HG02623 (cell line): Measurements from ENCODE around the gene RENBP.
A peak's percentile ranks its signal among the peaks of the same experiment; 100 is the strongest.
"Not testable (repeated sequence)": the region's sequence is repeated elsewhere in the genome, so short reads cannot be mapped to it uniquely, and the experiment has no call there.

Source experiments
- ATAC-seq: cut with Tn5 transposase; IDR thresholded peaks from one replicate; pipeline ENCODE4 v1.9.1; 2021; ENCODE audit warnings: moderate library complexity; ENCODE audit not compliant: unreplicated experiment

Gene RENBP

DNA sequence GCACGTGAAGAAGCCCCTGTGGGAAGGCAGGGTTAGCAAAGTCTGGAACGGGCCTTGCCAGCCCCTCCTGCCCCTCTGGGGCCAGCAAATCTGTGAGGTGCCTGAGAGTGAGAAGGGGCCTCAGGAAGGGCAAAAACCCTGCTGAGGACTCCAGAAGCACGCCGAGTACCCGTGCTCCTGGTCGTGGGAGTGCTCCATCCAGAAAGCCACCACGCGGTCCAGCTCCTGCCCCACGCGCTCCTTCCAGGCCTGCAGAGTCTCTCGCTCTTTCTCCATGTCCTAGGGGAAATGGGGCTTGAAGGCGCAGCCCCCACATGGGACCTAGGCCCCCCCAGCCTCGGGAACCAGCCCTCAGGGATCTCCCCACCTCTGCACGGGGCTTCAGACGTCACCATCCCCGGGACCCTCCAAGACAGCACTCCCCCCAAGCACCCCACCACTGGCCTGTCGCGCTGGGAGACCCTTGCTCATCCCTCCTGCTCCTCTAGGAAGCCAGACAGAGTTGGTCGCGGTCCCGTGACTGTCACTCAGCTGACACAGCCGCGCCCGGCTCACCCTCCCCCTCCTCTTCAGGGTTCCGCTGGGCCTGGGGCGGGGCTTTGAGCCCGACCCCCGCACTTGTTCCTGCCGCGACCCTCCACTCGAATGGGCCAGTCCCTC lies at the start of gene RENBP:
Gene RENBP, minus strand, starts transcription at position 504 of the 660 bp plus-strand sequence. Its CDS starts 33 bp downstream, at position 471.
- ATAC-seq = no peak

DNA sequence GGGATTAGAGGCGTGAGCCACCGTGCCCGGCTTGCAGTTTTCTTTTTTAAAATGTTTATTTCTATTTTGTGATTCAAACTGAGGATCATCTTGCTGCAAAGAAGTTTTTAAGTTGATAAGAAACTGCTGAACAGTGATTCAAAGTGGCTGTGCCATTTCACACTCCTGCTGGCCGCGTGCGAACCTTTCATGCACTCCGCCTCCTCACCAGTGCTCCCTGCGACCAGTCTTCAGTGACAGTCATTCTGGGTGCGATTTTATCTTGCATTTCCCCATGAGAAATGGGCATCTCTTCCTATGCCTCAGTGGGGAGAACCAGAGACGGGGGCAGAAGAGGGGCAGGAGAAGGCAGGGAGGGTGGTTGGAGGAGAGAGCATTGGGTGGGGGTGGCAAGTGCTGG lies 49.5 kb upstream of the RENBP start:
- ATAC-seq = no peak

DNA sequence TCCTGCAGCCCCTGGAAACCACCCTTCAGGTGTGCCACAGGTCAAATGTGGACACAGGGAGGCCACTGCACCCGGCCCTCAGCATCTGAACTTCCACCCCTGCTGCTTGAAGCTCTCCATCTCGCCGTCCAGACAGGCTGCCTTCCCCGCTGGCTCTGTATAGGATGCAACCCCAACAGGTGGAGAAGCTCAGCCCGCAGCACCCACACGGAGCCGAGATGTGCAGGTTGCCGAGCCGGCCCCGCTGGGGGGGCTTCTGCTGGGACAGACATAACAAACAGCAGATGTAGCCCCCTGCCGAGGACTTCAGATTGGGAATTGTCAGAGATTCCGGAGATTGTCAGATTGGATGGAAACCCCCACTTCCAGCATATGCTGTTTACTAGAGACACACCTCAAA lies 48.6 kb upstream of the RENBP start:
- no peak for ATAC-seq

DNA sequence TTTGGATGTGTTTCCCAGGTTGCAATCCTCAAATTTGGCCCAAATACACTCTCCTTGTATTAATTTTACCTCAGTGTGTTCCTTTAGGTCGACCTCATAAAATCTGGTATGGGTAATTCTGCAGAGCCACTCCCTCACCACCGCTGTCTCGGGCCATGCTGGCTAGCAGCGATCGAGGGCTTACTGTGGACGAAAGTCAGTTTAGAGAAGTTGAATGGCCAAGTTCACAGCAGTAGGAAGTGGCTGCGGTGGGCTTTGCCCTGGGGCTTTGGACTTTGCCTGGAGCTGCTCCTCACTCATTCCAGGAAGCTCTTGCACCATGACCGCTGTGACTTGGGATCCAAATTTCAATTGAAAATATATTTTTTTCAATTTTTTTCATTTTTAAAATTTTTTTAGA lies 47.7 kb upstream of the RENBP start:
- no peak for ATAC-seq

- no peak for ATAC-seq
Measured at GRCh38 chrX:153991013-153991580, 46.7 kb upstream of the RENBP start.

GRCh38 chrX:153989973-153990655 lies 45.7 kb upstream of the RENBP start:
- no peak for ATAC-seq

DNA sequence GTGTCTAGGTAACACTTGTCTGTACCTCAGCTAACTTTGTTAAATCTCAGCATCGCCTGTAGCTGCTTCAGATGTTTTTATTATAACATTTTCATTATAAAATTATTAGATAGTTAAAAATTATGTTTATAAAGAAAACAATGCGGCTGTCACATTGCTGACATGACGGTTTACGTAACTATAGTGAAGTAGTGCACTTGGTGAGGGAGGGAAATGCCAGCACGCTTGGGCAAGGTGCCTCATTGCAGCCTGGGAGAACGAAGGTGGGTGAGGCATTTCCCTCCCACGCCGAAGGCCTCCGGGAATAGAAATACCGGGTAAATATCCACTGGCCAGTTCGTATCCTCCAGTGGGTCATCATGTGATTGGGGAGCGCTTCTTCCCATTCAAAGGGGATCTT lies 44.0 kb upstream of the RENBP start:
- ATAC-seq = no peak

DNA sequence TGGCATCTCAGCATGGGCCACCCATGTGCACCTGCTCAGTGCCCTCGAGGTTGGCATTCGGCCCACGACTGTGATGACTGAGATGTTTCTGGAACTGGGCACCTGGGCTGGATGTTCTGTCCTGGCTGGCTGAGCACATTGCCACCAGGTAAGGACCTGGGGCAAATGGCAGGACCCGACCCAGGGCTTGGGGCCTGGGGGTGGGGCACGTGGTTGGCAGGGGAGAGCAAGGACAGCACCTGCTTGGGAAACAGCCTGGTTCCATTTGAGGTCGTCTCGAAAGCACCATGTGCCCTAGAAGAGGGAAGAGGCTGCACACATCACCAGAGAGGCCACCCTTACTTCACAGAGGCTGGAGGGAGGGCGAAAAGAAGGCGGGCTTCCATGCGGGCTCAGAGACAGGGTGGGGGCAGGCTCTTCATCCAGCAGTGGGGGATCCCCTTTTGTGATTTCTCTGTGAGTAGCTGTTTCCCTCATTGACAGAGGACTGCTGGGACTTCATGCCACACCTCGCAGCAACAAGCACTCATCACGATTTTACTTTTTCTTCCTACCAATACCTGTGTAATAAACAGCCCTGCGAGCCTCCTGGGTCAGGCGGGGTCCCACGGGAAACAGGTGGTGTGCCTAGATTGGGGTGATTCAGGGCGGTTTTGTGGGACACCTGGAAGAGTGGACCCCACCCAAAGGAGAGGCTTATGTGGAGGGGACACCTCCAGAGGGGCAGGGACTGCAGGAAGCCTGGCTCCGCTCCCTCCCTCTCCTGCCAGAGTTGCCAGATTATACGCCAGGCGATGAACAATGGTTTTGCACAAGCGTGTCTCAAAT lies 40.1 kb upstream of the RENBP start:
- ATAC-seq = no peak

GRCh38 chrX:153983321-153983801 lies 38.9 kb upstream of the RENBP start:
- no peak for ATAC-seq

DNA sequence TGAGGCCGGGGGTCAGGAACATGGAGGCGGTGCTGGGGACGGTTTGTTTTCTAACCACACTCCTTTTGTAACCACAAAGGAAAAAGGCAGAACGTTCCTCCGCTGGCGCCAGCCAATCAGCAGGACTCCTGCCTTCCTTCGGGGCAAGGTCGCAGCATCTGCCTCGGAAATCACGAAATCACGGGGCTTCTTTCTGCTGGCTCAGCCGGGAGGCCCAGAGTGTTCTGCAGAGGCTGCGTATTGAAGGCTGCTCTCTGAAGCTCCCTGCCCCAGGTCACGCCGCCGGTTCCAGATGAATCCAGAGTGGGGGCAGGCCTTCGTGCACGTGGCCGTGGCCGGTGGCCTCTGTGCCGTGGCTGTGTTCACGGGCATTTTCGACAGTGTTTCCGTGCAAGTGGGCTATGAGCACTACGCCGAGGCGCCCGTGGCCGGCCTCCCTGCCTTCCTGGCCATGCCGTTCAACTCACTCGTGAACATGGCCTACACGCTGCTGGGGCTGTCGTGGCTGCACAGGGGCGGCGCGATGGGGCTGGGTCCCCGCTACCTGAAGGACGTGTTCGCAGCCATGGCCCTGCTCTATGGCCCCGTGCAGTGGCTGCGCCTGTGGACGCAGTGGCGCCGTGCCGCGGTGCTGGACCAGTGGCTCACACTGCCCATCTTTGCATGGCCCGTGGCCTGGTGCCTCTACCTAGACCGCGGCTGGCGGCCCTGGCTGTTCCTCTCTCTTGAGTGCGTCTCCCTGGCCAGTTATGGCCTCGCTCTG lies 37.5 kb upstream of the RENBP start:
- ATAC-seq = no peak

- no peak for ATAC-seq
Measured at GRCh38 chrX:153981231-153981630, 36.8 kb upstream of the RENBP start.

DNA sequence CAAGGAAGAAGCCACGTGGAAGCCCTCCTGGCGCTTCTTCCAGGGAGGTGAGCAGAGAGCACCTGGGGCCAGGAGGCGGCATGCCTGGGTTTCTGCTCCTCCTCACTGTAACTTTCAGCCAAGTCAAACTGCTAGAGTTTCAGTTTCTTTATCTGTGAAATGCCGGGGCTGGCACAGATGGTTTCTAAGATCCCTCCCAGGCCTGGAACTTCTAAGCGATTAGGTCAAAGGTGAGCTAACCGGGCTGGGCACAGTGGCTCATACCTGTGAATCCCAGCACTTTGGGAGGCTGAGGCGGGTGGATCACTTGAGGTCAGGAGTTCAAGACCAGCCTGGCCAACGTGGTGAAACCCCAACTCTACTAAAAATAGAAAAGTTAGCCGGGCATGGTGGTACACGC lies 36.0 kb upstream of the RENBP start:
- ATAC-seq = not testable (repeated sequence)

DNA sequence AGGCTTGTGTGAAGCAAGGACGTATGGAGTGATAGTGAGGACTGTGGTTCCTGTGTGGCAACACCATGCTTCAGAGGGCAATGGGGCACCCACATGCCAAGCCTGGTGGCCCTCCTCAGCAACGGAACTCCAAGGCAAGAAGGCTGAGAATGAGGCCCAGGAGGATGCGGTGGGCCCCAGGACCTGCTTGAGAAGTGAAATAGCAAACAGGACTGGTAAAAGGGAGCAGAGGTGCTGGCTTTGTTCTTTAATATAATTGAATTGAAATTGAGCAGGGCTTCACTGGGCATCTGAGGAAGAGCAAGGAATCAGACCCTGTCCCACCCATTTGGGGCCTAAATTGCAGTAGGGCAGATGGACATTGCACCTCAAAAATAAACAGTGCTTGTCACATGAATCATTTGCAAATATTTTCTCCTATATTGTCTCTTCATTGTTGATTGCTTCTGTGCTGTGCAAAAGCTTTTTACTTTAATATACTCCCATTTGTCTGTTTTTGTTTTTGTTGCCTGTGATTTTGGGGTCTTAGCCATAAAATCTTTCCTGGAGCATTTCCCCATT lies 30.4 kb upstream of the RENBP start:
- no peak for ATAC-seq

GRCh38 chrX:153974003-153974725 lies 29.7 kb upstream of the RENBP start:
- no peak for ATAC-seq

GRCh38 chrX:153973127-153974002 lies 28.9 kb upstream of the RENBP start:
- ATAC-seq = no peak

- peak; percentile 35 for ATAC-seq
Measured at GRCh38 chrX:153972368-153973126, 28.1 kb upstream of the RENBP start, which contains the start of gene TMEM187. TSS of gene TMEM187 (plus strand) at chrX:153972754. CDS start at chrX:153982063, 9,309 bp downstream.

- peak; percentile 35 for ATAC-seq
Measured at GRCh38 chrX:153971450-153972367, 27.3 kb upstream of the RENBP start, which contains the start of gene HCFC1. TSS of gene HCFC1 (minus strand) at chrX:153971818. CDS start at chrX:153970840, 978 bp downstream.
